OCI-LY3 (cell line): ENCODE data around the gene WRNIP1.

ENCODE experiments used
- EZH2phosphoT487 ChIP-seq: fragments of 200-600 bp; shearing (Covaris generic); IDR thresholded peaks from 2 replicates; pipeline ENCODE4 v1.6.1; 2018; ENCODE audit warnings: antibody characterized with exemption, mixed run types, low read depth
- TF ChIP-seq, protein P1 (sequence below): fragments of 200-600, 300-600 bp; sonication (generic); IDR thresholded peaks from 2 replicates; pipeline ENCODE4 v1.5.1; 2014; ENCODE audit warnings: antibody characterized with exemption, low read length, low read depth

DNA sequence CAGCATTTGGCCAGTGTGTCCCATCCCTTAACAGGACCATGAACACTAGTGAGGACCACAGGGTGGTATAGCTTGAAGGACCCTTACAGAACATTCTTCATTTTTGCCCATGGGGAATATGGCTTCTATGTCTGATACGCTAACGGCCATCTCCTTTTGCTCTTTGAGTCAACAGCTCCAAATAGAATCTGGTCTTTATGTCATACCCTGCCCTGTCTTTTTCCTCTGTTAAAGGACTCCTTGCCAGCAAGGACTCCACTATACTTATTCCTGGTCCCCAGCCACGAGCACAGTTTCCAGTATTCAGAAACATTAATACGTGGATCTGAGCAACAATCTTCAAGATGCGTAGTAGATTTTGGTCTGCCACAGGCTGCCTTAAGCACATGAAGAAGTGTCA, 53.9 kb downstream of the WRNIP1 start:
- TF ChIP-seq, protein P1, sequence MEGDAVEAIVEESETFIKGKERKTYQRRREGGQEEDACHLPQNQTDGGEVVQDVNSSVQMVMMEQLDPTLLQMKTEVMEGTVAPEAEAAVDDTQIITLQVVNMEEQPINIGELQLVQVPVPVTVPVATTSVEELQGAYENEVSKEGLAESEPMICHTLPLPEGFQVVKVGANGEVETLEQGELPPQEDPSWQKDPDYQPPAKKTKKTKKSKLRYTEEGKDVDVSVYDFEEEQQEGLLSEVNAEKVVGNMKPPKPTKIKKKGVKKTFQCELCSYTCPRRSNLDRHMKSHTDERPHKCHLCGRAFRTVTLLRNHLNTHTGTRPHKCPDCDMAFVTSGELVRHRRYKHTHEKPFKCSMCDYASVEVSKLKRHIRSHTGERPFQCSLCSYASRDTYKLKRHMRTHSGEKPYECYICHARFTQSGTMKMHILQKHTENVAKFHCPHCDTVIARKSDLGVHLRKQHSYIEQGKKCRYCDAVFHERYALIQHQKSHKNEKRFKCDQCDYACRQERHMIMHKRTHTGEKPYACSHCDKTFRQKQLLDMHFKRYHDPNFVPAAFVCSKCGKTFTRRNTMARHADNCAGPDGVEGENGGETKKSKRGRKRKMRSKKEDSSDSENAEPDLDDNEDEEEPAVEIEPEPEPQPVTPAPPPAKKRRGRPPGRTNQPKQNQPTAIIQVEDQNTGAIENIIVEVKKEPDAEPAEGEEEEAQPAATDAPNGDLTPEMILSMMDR = no peak
- no peak for TF ChIP-seq EZH2phosphoT487
